PC-3 (cell line): ENCODE data around the gene TGIF1. TPM values are rescaled to one million over a fixed set of nuclear protein-coding genes. Genes with fewer than 3 reads are reported as not detected.
A peak's percentile ranks its signal among the peaks of the same experiment; 100 is the strongest.

Experiments used
- ATAC-seq: fragments of 200-7000 bp; cut with Tn5 transposase; 2 replicates; pipeline ENCODE4 v1.9.1; 2020; ENCODE audit warnings: mild to moderate bottlenecking, moderate library complexity
- BruUV-seq: library from RNA; stranded (reverse); fragments of 400-500 nt; replicated peaks from 2 replicates; lab custom pipeline; 2021; lab: Mats Ljungman, UMichigan
- CTCF ChIA-PET: fragments of 300-600 bp; sonication (Branson Sonifier 250); formaldehyde crosslinking; loops from one replicate; lab custom pipeline; 2022; ENCODE audit warnings: antibody characterized with exemption; lab: Charles Lee
- POLR2A ChIA-PET: fragments of 300-600 bp; sonication (Branson Sonifier 250); formaldehyde crosslinking; loops from one replicate; lab custom pipeline; 2022; ENCODE audit warnings: antibody characterized with exemption; ENCODE audit not compliant: unreplicated experiment; lab: Charles Lee
- DNase-seq: peaks from one replicate; pipeline ENCODE4 v3.0.0-alpha.2; 2015
- H2AFZ ChIP-seq: fragments of 300-600 bp; sonication (generic); 2 replicates; pipeline ENCODE4 v1.6.0; 2016; ENCODE audit warnings: antibody characterized with exemption, low read length
- H3F3A ChIP-seq: fragments of 300-600 bp; sonication (generic); one replicate; pipeline ENCODE4 v1.6.0; 2017; ENCODE audit warnings: antibody characterized with exemption, low read length, control low read depth, mild to moderate bottlenecking; ENCODE audit not compliant: unreplicated experiment
- H3K27ac ChIP-seq: fragments of 300-600 bp; sonication (generic); 2 replicates; pipeline ENCODE4 v1.5.1; 2016; ENCODE audit warnings: mild to moderate bottlenecking, low read length
- H3K27me3 ChIP-seq: fragments of 300-600 bp; sonication (generic); 2 replicates; pipeline ENCODE4 v1.6.1; 2016; ENCODE audit warnings: low read length, mixed read lengths
- H3K36me3 ChIP-seq: fragments of 300-600 bp; sonication (generic); 2 replicates; pipeline ENCODE4 v1.6.1; 2016; ENCODE audit warnings: low read depth, mixed run types, low read length, mixed read lengths
- H3K4me1 ChIP-seq: fragments of 300-600 bp; sonication (generic); 2 replicates; pipeline ENCODE4 v1.5.1; 2016; ENCODE audit warnings: low read length; ENCODE audit not compliant: insufficient read depth
- H3K4me2 ChIP-seq: fragments of 300-600 bp; sonication (generic); 2 replicates; pipeline ENCODE4 v1.6.0; 2016; ENCODE audit warnings: low read length
- H3K4me3 ChIP-seq: fragments of 300-600 bp; sonication (generic); 2 replicates; pipeline ENCODE4 v1.5.1; 2016; ENCODE audit warnings: mild to moderate bottlenecking, low read length, mixed read lengths
- H3K79me2 ChIP-seq: fragments of 300-600 bp; sonication (generic); 2 replicates; pipeline ENCODE4 v1.6.1; 2017; ENCODE audit warnings: low read length, mixed read lengths
- H3K9ac ChIP-seq: fragments of 300-600 bp; sonication (generic); 2 replicates; pipeline ENCODE4 v1.6.0; 2016; ENCODE audit warnings: mild to moderate bottlenecking, low read length
- H3K9me2 ChIP-seq: fragments of 300-600 bp; sonication (generic); replicated peaks from 2 replicates; pipeline ENCODE4 v1.6.1; 2016; ENCODE audit warnings: mixed run types, low read length, mixed read lengths
- H3K9me3 ChIP-seq: fragments of 300-600 bp; sonication (generic); 2 replicates; pipeline ENCODE4 v1.6.1; 2016; ENCODE audit warnings: low read length, mixed read lengths
- H4K20me1 ChIP-seq: fragments of 300-600 bp; sonication (generic); 2 replicates; pipeline ENCODE4 v1.6.1; 2016; ENCODE audit warnings: low read length, mixed read lengths
- EZH2 ChIP-seq: fragments of 300-600 bp; sonication (generic); IDR thresholded peaks from one replicate; pipeline ENCODE4 v1.6.1; 2017; ENCODE audit warnings: antibody characterized with exemption, mild to moderate bottlenecking, low read length; ENCODE audit not compliant: unreplicated experiment
- EZH2phosphoT487 ChIP-seq: fragments of 300-600 bp; sonication (generic); IDR thresholded peaks from 2 replicates; pipeline ENCODE4 v1.6.1; 2018; ENCODE audit warnings: mild to moderate bottlenecking, antibody characterized with exemption, low read length, borderline replicate concordance
- intact Hi-C: fragments of 100-400 bp; cut with micrococcal nuclease; formaldehyde crosslinking; loops from 2 replicates; pipeline ENCODE4 v1.9.0; 2023
- total RNA-seq: library from RNA; depleted of rRNA; stranded (reverse); fragments of >200 nt; gene quantifications from 2 replicates; pipeline ENCODE4 v1.2.3, GENCODE V29; 2014
- TF ChIP-seq, protein P1 (sequence below): fragments of 300-600 bp; sonication (generic); conservative IDR thresholded peaks from 2 replicates; pipeline ENCODE4 v1.5.1; 2017; ENCODE audit warnings: antibody characterized with exemption, low read depth, mild to moderate bottlenecking, low read length

The TGIF1 gene
- total RNA-seq, 1 experiment from 2014 or later, result 114 TPM

DNA sequence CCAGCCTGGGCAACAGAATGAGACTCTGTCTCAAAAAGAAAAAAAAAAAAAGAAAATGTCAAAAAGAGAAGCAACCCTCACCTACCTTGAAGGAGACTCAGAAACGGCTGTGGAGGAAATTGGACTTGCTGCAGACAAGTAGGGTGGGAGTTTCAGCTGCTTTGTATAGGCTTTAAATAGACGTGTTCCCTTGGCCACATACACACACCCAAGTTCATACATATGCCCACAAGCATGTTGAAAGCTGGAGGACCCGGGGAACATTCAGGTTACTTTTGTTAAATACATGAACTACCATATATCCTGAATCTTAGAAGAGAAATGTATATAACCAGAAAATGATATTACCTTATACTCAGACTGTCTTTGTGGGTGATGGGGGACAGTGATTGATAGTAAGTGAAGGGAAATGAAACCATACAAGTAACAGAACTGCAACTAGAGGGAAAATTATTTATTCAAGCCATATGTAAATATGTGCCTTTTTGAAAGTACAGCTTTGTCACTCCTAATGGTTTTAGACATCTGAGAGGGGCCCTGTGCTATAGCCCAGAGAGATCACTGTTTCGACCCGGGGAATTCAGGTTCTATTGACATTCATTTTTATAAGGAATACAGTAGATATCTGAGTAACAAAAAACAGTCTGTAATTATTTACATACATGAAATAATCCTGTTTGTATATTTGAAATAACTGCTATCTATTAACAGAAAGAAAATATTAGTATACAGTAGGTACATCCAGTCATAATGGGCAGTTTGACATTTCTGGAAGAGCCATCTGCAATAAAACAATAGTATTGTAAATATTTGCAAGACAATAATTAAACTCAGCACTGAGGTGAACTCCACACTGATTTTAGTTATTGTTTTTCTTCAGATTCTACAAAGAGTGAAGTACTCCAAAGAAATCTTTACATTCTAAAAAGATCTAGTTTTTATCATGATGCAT, 48.0 kb upstream of the TGIF1 start:
- BruUV-seq, result no TSS peak
- intact Hi-C loops, result no loop called here
- no peaks in the 10 kb centered on the region for H3F3A ChIP-seq
- DNase-seq, result no peak
- H3K9me2 ChIP-seq, result no peaks in the 10 kb centered on the region
- H3K36me3 ChIP-seq, result no peaks in the 10 kb centered on the region
- ATAC-seq, result peak; percentile 60
- H3K4me1 ChIP-seq, result peaks cover 9% of the 10 kb centered on the region
- H3K27me3 ChIP-seq, result no peaks in the 10 kb centered on the region
- no peaks in the 10 kb centered on the region for H4K20me1 ChIP-seq
- H2AFZ ChIP-seq, result no peak overlapping the region
- no peaks in the 10 kb centered on the region for H3K9me3 ChIP-seq
- H3K79me2 ChIP-seq, result no peaks in the 10 kb centered on the region
- H3K4me2 ChIP-seq, result no peak overlapping the region
- H3K27ac ChIP-seq, result no peak overlapping the region
- no peak overlapping the region for H3K9ac ChIP-seq
- CTCF ChIA-PET, result no interaction called here
- H3K4me3 ChIP-seq, result no peak overlapping the region
- POLR2A ChIA-PET, result no interaction called here
- no peak for TF ChIP-seq EZH2phosphoT487
- TF ChIP-seq, protein P1, sequence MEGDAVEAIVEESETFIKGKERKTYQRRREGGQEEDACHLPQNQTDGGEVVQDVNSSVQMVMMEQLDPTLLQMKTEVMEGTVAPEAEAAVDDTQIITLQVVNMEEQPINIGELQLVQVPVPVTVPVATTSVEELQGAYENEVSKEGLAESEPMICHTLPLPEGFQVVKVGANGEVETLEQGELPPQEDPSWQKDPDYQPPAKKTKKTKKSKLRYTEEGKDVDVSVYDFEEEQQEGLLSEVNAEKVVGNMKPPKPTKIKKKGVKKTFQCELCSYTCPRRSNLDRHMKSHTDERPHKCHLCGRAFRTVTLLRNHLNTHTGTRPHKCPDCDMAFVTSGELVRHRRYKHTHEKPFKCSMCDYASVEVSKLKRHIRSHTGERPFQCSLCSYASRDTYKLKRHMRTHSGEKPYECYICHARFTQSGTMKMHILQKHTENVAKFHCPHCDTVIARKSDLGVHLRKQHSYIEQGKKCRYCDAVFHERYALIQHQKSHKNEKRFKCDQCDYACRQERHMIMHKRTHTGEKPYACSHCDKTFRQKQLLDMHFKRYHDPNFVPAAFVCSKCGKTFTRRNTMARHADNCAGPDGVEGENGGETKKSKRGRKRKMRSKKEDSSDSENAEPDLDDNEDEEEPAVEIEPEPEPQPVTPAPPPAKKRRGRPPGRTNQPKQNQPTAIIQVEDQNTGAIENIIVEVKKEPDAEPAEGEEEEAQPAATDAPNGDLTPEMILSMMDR, result no peak
- no peak for TF ChIP-seq EZH2

DNA sequence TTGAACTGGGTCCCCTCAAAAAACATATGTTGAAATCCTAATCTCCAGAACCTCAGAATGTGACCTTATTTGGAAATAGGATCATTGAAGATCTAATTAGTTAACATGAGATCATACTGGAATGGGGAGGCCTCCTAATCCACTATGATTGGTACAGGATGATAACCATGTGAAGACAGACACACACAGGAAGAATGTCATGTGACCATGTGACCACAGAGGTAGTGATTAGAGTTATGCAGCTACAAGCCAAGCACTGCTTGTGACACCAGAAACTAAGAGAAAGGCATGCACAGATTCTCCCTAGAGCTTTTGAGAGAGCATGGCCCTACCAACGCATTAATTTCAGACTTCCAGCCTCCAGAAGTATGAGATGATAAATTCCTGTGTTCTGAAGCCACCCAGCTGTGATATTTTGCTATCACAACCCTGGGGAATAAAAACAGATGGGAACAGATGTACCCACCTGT, 47.0 kb upstream of the TGIF1 start:
- TF ChIP-seq, protein P1, result no peak
- TF ChIP-seq EZH2 (no peak), EZH2phosphoT487 (no peak)
- Histone ChIP-seq H3K4me2 (no peak overlapping the region), H3K27me3 (no peaks in the 10 kb centered on the region), H4K20me1 (no peaks in the 10 kb centered on the region), H3K27ac (no peak overlapping the region), H3K9ac (no peak overlapping the region), H3K9me3 (no peaks in the 10 kb centered on the region), H2AFZ (no peak overlapping the region), H3K4me3 (no peak overlapping the region), H3K4me1 (no peaks in the 10 kb centered on the region), H3K9me2 (no peaks in the 10 kb centered on the region), H3K36me3 (no peaks in the 10 kb centered on the region), H3F3A (no peaks in the 10 kb centered on the region), H3K79me2 (no peaks in the 10 kb centered on the region)
- BruUV-seq, result no TSS peak
- CTCF ChIA-PET, result no interaction called here
- intact Hi-C loops, result no loop called here
- 0 out of 2 replicates have a peak, but pooled peaks have one; percentile 24 for ATAC-seq
- no peak for DNase-seq
- POLR2A ChIA-PET, result no interaction called here

DNA sequence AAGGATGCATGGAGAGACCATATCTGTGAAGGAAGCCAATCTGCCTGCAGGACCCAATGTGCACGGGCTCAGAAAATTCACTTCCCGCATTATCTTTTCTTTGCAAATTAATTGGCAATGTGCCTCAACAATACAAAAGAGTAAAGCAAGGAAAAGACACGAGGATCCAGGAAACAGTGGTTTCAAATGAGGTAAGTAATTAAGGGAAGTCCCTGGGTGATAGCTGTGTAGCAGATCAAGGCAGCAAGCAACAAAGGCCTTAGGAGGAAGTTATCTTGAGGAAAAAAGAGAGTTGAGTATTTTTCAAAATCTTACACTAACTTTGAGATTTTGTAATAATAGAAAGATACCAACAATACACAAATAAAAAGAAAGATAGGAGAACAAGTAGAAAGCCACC, 44.3 kb upstream of the TGIF1 start:
- TF ChIP-seq, protein P1, result no peak
- TF ChIP-seq EZH2 (no peak), EZH2phosphoT487 (no peak)
- Histone ChIP-seq H3K27ac (no peak overlapping the region), H3K27me3 (no peaks in the 10 kb centered on the region), H3K79me2 (no peaks in the 10 kb centered on the region), H3F3A (no peaks in the 10 kb centered on the region), H3K36me3 (no peaks in the 10 kb centered on the region), H3K9ac (no peak overlapping the region), H2AFZ (no peak overlapping the region), H4K20me1 (no peaks in the 10 kb centered on the region), H3K9me3 (no peaks in the 10 kb centered on the region), H3K4me1 (peaks cover 14% of the 10 kb centered on the region), H3K4me2 (no peak overlapping the region), H3K4me3 (no peak overlapping the region), H3K9me2 (no peaks in the 10 kb centered on the region; the same call in 1 of the 2 replicates)
- ChIA-PET POLR2A (no interaction called here), CTCF (no interaction called here)
- DNase-seq, result no peak
- BruUV-seq, result no TSS peak
- ATAC-seq, result no peak
- intact Hi-C loops, result no loop called here
